Fibroblast of skin of left biceps (primary cell): Measurements from ENCODE around the gene BMAL1.

Experiments
- DNase-seq, 2 experiments: peaks; one replicate each; pipeline ENCODE4 v3.0.0-alpha.2; 2013; ENCODE audit warnings: low read depth in 2 of 2

The BMAL1 gene

DNA sequence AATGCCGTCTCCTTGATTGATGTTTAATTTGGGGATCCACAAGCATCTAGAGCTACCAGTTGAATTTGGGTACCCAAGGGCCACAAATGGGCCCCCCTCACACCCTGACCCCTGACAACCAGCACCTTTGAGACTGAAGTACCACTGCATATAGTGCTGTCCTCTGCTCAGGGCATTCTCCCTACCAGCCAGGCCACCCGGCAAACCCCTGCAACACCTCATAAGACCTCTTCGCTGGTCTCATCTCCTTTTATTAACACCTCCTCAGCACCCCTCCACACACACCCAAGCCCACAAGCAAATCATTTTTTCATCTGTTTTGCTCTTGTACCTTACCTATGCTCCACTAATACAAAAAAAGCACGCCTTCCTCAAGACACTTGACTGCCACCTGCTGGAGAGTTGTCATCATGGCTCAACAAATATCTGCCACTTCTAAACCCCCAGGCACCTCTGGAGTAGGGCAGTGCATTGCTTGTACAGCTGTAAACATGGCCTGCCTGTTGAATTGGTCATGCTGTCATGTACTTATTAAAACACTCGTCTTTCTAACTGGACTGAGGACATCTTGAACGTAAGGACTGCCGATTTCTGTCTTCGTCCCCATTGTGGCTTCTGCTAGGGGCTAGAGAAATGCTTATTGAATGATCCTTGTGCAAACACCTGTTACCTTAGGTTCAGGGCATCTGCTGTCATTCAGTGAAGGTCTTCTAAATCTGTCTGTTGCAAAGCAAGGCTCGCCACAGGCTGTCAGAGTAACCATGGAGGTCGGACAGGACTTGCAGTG, 66.5 kb downstream of the BMAL1 start:
- peak; percentile 34 to 47 for DNase-seq

DNA sequence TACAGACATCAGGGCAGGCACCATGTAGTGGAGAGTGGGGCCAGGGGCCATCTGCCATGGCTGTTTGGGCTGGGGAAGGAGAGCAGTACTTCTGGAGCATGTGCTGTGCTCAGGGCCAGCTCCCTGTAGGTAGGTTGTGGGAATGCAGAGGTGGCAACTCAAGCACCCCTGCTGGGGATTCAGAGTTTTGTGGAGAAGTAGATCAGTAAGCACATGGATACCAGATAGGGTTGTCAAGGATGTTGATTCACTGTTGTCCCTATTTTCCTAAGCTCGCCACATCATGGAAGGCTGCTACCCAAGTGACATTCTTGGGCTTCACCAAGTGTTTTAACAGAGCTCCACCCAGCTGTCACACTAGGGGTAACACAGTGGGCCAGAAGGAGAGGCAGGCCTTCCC, 67.2 kb downstream of the BMAL1 start:
- DNase-seq = no peak

GRCh38 chr11:13346470-13346869, 68.9 kb downstream of the BMAL1 start:
- DNase-seq = no peak

- no peak for DNase-seq
These were observed 70.3 kb downstream of the BMAL1 start for GRCh38 chr11:13347901-13348300.

DNA sequence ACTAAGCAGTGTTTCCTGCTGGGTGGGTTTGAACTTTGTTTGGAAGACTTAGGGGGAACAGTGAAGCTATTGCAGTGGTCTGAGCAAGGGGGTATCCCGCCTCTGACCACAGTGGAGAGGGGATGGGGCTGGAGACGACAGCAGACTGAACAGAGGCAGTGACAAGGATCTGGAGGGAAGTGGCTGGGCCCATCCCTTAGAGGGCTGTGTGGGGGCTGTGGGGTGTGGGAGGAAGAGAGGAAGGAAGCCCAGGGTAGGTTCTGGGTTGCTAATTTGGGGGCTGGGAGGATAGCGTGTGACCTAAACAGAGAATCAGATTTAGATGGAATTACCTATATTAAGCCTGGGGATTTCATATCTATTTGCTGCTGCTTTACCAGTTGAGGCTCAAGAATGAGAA, 70.7 kb downstream of the BMAL1 start:
- DNase-seq = no peak

- no peak for DNase-seq
These were observed 71.5 kb downstream of the BMAL1 start for GRCh38 chr11:13349046-13349445.

DNA sequence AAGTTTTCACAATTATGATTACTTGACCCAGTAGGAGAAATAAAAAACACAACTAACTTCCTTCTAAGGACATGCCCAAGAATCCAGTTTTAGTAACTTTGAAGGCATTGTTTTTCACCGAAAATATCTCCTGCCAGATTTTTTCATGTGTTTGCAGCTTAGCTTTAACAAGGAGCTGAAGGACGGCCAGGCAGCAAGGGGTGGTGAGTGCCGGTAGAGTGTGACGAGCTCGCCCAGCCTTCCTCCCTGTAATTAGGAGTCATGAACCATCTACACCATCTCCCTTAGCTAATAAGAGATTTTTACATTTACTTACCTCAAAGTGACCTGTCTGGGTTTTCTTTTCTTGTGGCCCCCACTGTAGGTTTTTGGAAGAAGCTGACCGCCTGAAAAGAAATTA, 72.0 kb downstream of the BMAL1 start:
- no peak for DNase-seq

DNA sequence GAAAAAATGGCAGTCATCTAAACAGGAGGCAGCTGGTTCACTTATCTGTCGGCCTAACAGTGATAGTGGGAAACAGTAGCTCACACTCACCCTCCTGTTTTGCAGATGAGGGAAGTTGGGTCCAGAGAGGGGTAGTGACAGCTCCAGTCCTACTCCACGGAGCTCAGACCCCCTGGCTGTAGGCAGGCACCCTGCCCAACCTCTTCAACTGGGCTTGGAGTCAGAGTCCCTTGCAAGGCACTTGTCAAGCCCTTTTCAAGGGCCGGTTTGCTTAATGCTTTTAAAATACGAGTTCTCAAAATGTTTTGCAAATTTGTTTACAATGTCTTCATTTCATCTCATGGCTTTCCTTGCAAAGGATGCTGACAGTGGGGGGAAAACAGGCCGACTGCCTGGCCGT, 75.1 kb downstream of the BMAL1 start:
- no peak for DNase-seq

DNA sequence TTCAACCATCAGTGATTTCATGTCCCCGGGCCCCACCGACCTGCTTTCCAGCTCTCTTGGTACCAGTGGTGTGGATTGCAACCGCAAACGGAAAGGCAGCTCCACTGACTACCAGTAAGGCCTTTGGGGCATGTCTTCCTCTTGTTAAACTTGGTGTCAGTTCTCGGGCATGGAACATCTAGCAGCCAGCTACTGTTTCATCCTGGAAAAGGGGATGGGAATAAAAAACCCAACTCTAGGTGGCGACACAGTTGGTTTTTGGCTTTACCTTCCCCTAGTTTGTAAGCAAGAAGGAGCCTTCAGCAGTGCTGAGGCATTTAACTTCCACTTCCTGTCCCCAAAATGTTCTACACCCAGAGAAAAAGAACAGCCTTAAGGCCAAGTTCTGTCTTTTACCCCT, 76.7 kb downstream of the BMAL1 start:
- no peak for DNase-seq

- DNase-seq = no peak
These were observed 77.6 kb downstream of the BMAL1 start for GRCh38 chr11:13355191-13355590.

DNA sequence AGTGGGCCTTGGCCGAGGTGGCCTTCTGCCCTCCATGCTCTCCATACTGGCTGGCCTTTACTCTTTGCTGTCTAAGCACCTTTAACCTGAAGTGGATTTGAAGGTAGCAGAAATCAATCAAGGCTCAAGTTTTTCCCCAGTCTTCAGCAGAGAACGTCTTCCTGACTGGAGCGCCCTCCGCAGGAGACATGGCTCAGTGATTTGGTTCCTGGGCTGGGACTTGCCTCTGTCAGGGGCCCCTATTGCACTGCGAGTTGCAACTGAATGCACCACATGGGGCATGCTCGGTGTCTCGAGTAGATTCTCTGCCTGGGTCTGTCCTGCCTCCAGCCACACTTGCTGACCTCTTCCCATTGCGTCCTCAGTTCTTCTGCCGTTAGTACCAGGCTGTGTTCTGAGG, 79.6 kb downstream of the BMAL1 start:
- no peak for DNase-seq

- peak; percentile 8 to 25 for DNase-seq
These were observed 81.1 kb downstream of the BMAL1 start for GRCh38 chr11:13358596-13359270.

GRCh38 chr11:13362596-13363109, 85.1 kb downstream of the BMAL1 start:
- no peak for DNase-seq

DNA sequence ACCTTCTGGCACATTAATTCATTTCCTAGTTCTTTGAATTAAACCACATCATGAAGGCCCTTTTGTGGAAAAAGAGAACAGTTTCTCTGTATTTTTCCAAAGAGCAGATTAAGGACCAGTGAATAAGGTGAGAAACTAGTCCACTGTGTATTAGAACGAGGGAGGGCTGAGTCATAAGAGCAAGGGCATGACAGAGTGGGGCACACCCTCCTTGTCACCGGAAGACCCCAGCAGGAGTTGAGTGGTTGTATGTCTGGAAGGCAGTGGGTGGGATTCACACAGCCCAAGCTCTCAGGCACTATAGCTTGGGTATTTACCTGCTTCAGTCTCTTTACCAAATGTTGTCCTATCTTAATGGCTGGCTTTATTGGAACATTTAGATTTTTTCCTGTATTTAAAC, 86.8 kb downstream of the BMAL1 start:
- DNase-seq = no peak

- no peak for DNase-seq
These were observed 88.9 kb downstream of the BMAL1 start for GRCh38 chr11:13366266-13367026.

DNA sequence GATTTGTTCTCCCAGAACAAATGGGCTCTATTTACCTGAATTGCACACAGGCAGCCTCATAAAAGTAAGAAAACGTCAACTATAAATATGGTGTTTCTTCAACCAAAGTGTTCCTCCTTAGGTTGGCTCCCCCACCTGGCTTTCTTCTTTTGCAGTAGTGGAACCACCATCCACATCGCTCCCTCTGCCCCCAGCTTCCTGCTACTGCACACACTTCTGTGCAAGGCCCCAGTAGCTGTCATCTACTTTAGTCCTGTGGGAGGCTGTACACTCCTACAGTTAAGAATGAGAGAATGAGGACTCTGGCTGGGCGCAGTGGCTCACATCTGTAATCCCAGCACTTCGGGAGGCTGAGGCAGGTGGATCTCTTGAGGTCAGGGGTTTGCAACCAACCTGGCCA, 89.5 kb downstream of the BMAL1 start:
- DNase-seq = no peak

DNA sequence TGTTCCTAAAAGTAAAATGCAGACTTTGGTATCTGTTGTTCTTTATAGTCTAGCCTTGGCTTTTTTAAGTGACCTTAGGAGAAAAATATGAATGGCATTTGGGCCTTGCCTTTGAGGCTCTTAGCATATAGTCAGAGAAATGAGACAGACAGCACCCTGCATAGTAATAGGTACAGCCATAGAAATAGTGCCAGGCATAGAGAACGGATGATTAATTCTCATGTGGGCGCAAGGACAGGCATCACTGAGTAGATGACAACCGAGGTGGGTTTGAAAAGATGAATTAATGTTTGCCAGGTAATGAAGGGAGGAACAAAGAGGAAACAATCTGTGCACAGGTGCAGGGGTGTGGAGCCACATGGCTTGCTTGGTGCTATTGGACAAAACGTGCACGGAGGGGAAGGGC, 90.5 kb downstream of the BMAL1 start:
- peak; percentile 5 to 13 for DNase-seq

DNA sequence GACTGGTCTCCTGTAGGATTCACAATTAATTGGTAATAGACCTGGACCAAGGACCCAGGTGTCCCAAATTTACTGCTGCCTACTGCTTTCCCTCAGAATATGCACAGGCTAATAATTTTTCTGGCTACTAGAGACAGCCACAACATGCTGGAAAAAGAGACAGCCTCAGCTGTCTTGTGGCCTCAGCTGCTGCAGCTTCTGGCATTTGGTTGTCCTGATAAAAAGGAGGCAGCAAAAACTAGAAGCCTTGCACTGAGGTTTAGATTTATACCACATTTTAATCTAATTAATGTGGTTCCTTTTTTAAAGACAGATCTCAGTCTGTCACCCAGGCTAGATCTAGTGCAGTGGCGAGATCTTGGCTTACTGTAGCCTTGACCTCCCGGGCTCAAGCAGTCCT, 95.6 kb downstream of the BMAL1 start:
- no peak for DNase-seq

GRCh38 chr11:13375798-13376197, 98.2 kb downstream of the BMAL1 start:
- no peak for DNase-seq

- DNase-seq = no peak
These were observed 98.8 kb downstream of the BMAL1 start for GRCh38 chr11:13376402-13376801.

GRCh38 chr11:13376838-13377237, 99.2 kb downstream of the BMAL1 start:
- no peak for DNase-seq

- DNase-seq = no peak
These were observed 100.7 kb downstream of the BMAL1 start for GRCh38 chr11:13378316-13378715.

DNA sequence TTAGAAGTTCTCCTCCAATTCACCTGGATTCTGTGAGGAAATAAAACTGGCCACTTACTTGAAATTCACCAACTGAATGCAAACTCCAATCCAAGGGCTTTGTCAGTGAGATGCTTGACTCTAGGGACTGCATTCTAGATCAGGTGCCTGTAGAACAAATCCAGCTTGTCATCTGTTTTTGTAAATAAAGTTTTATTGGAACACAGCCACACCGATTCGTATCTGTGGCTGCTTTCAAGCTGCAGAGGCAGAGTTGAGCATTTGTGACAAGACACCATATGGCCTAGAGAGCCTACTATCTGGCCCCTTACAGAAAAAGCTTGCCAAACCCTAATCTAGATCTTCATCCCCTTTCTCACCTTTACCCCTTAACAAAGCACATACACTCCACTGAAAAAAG, 103.1 kb downstream of the BMAL1 start:
- no peak for DNase-seq
